ENCODE results near the gene ZNFX1. TPM values are rescaled to one million over a fixed set of nuclear protein-coding genes. Genes with fewer than 3 reads are reported as not detected.

Gene ZNFX1
- total and polyA plus RNA-seq, 8 donors: 4.3 to 15.7 (median 6.5) TPM

DNA sequence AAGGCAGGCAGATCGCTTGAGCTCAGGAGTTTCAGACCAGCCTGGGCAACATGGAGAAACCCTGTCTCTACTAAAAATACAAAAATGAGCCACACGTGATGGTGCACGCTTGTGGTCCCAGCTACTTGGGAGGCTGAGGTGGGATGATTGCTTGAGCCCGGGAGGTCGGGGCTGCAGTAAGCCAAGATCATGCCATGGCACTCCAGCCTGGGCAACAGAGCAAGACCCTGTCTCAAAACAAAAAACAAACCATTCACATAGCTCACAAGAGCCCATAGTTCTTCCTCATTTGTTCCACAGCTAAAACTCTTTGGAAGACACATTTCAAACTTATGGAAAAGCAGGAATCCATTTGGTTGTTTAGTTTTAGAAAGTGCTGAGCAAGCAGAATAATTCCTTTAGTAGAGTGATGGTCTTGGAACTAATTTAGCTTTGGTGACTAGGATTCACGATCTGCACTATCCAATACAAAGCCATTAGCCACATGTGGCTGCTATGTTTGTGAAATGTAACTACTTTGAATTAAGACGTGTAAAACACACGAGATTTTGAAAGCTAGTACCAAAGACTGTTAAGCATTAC is 4.1 kb downstream of the ZNFX1 start:
- FAIRE-seq (no peak), DNase-seq (no peak), ATAC-seq (no peak)
- TF ChIP-seq, protein P1, sequence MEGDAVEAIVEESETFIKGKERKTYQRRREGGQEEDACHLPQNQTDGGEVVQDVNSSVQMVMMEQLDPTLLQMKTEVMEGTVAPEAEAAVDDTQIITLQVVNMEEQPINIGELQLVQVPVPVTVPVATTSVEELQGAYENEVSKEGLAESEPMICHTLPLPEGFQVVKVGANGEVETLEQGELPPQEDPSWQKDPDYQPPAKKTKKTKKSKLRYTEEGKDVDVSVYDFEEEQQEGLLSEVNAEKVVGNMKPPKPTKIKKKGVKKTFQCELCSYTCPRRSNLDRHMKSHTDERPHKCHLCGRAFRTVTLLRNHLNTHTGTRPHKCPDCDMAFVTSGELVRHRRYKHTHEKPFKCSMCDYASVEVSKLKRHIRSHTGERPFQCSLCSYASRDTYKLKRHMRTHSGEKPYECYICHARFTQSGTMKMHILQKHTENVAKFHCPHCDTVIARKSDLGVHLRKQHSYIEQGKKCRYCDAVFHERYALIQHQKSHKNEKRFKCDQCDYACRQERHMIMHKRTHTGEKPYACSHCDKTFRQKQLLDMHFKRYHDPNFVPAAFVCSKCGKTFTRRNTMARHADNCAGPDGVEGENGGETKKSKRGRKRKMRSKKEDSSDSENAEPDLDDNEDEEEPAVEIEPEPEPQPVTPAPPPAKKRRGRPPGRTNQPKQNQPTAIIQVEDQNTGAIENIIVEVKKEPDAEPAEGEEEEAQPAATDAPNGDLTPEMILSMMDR (IDR thresholded peaks at IDR 0.05): no peak
- Histone ChIP-seq H3K4me1 (peaks cover 10 to 31% (median 10%) of the 10 kb centered on the region in 3 donors), H3K36me3 (peaks cover 0 to 14% (median 0%) of the 10 kb centered on the region in 3 donors), H3K27ac (no peak overlapping the region), H3K27me3 (no peaks in the 10 kb centered on the region), H3K9me3 (no peaks in the 10 kb centered on the region), H3K4me3 (no peak overlapping the region)
- 93 to 95% methylated on average over 8 of the region's 8 CpGs for WGBS, 2 donors
- intact Hi-C loops (cut with DNase I): no loop called here

DNA sequence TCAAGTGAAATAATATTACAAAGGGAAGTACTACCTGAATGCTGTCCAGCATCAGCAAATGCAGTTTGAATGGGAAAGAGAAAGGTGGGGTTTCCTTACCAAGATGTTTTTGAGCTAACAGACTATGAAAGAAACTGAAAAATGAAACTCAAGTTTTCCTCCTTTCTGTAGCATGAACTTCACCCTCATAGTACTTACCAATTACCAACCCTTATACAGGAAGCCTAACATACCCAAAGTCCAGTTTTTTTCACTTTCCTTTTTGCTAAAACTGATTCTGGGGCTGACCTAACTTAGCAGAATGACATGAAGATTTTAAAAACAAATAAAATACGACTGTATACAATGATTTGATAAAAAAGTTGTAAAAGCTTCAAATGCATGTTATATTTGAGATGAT is 5.2 kb downstream of the ZNFX1 start:
- intact Hi-C loops (cut with DNase I): no loop called here
- DNase-seq: no peak
- no peak for ATAC-seq
- Histone ChIP-seq H3K4me1 (peaks cover 10 to 31% (median 10%) of the 10 kb centered on the region in 3 donors), H3K9me3 (no peaks in the 10 kb centered on the region), H3K27ac (no peak overlapping the region), H3K27me3 (no peaks in the 10 kb centered on the region), H3K4me3 (no peak overlapping the region), H3K36me3 (peaks cover 0 to 14% (median 0%) of the 10 kb centered on the region in 3 donors)
- TF ChIP-seq, protein P1 (IDR thresholded peaks at IDR 0.05): no peak
- FAIRE-seq: no peak
- 44 to 47% methylated on average over 1 of the region's 1 CpG for WGBS, 2 donors

DNA sequence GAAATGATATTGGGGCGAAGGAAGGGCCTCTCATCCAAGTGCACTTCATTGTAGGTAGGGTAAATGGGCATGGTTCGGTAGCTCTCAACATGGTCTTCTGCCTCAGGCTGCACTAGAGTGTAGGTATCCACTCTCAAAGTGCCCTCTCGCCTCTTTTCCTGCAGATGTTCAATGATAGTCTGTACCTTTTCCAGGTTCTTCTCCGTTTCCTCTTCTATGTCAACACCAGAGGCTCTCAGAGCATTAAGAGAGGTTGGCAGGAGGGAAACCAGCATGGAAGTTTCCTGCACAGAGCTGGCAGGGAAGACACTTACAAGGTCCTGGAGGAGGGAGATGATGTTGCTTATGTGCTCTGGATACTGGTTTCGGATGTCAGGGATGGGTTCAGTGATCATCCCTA is 7.1 kb downstream of the ZNFX1 start:
- ATAC-seq (no peak), DNase-seq (no peak), FAIRE-seq (no peak)
- Histone ChIP-seq H3K4me1 (peaks cover 4 to 22% (median 11%) of the 10 kb centered on the region in 3 donors), H3K36me3 (peaks cover 0 to 14% (median 0%) of the 10 kb centered on the region in 3 donors), H3K9me3 (no peaks in the 10 kb centered on the region), H3K4me3 (no peak overlapping the region), H3K27me3 (no peaks in the 10 kb centered on the region), H3K27ac (no peak overlapping the region)
- WGBS, 2 donors: 95 to 96% methylated on average over 5 of the region's 5 CpGs
- intact Hi-C loops (cut with DNase I): no loop called here
- TF ChIP-seq, protein P1 (IDR thresholded peaks at IDR 0.05): no peak

DNA sequence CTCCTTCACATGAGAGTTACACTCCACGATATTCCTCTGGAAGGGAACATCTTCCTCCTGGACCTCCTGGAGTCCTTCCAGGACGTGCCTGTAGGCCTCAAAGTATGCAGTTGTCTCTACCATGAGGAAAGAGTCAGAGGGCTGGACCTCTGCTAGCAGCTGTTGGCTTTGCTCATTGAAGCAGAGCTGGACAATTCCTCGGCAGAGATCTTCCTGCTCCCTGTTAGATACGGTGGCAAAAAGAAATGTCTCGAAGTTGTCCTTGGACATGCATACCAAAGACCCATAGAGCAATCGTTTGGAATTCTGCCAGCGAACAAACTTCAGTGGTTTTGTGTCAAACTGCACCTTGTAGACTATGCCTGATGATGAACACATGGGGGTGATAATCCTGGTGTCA is 7.7 kb downstream of the ZNFX1 start:
- no peak for FAIRE-seq
- H3K27ac ChIP-seq: no peak overlapping the region
- DNase-seq: no peak
- H3K4me1 ChIP-seq: peaks cover 0 to 22% (median 11%) of the 10 kb centered on the region in 3 donors
- H3K27me3 ChIP-seq: no peaks in the 10 kb centered on the region
- no peaks in the 10 kb centered on the region for H3K9me3 ChIP-seq
- WGBS, 2 donors: 66 to 70% methylated on average over 7 of the region's 7 CpGs
- TF ChIP-seq, protein P1 (IDR thresholded peaks at IDR 0.05): no peak
- peak in 1 of 4 donors; percentile 16 for ATAC-seq
- peaks cover 0 to 15% (median 0%) of the 10 kb centered on the region in 3 donors for H3K36me3 ChIP-seq
- intact Hi-C loops (cut with DNase I): no loop called here
- no peak overlapping the region for H3K4me3 ChIP-seq

DNA sequence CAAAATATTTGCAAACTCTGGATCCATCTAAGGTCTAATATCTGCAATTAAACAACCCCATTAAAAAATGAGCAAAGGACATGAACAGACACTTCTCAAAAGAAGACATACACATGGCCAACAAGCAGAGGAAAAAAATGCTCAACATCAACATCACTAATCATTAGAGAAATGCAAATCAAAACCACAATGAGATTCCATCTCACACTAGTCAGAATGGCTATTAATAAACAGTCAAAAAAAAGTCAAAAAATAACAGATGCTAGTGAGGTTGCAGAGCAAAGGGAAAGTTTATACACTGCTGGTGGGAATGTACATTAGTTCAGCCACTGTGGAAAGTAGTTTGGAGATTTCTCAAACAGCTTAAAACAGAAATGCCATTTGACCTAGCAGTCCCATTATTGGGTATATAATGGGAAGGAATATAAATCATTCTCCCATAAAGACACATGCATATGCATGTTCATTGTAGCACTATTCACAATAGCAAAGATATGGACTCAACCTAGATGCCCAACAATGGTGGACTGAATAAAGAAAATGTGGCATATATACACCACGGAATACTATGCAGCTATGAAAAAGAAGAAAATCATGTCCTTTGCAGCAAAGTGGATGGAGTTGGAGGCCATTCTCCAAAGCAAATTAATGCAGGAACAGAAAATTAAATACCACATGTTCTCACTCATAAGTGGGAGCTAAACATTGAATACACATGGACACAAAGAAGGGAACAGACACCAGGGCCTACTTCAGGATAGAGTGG is 9.1 kb downstream of the ZNFX1 start:
- no peaks in the 10 kb centered on the region for H3K9me3 ChIP-seq
- peaks cover 0 to 16% (median 11%) of the 10 kb centered on the region in 3 donors for H3K4me1 ChIP-seq
- intact Hi-C loops (cut with DNase I): no loop called here
- no peak overlapping the region for H3K4me3 ChIP-seq
- FAIRE-seq (no peak), ATAC-seq (no peak), DNase-seq (no peak)
- WGBS, 2 donors: 95 to 96% methylated on average over 1 of the region's 1 CpG
- peaks cover 0 to 28% (median 4%) of the 10 kb centered on the region in 3 donors for H3K36me3 ChIP-seq
- H3K27ac ChIP-seq: no peak overlapping the region
- no peaks in the 10 kb centered on the region for H3K27me3 ChIP-seq
- TF ChIP-seq, protein P1 (IDR thresholded peaks at IDR 0.05): no peak
